HG03469 (cell line): Measurements from ENCODE around the gene CDH22.

ENCODE experiments used
- ATAC-seq: cut with Tn5 transposase; IDR thresholded peaks from one replicate; pipeline ENCODE4 v1.9.1; 2021; ENCODE audit warnings: mild to moderate bottlenecking, moderate library complexity, moderate number of reproducible peaks; ENCODE audit not compliant: unreplicated experiment

The CDH22 gene

GRCh38 chr20:46270977-46271744 is 37.1 kb downstream of the CDH22 start:
- ATAC-seq, result no peak

- no peak for ATAC-seq
Observed at GRCh38 chr20:46269372-46269771, 38.9 kb downstream of the CDH22 start.

- ATAC-seq, result no peak
Observed at GRCh38 chr20:46268662-46269061, 39.6 kb downstream of the CDH22 start.

- no peak for ATAC-seq
Observed at GRCh38 chr20:46268131-46268614, 40.1 kb downstream of the CDH22 start.

DNA sequence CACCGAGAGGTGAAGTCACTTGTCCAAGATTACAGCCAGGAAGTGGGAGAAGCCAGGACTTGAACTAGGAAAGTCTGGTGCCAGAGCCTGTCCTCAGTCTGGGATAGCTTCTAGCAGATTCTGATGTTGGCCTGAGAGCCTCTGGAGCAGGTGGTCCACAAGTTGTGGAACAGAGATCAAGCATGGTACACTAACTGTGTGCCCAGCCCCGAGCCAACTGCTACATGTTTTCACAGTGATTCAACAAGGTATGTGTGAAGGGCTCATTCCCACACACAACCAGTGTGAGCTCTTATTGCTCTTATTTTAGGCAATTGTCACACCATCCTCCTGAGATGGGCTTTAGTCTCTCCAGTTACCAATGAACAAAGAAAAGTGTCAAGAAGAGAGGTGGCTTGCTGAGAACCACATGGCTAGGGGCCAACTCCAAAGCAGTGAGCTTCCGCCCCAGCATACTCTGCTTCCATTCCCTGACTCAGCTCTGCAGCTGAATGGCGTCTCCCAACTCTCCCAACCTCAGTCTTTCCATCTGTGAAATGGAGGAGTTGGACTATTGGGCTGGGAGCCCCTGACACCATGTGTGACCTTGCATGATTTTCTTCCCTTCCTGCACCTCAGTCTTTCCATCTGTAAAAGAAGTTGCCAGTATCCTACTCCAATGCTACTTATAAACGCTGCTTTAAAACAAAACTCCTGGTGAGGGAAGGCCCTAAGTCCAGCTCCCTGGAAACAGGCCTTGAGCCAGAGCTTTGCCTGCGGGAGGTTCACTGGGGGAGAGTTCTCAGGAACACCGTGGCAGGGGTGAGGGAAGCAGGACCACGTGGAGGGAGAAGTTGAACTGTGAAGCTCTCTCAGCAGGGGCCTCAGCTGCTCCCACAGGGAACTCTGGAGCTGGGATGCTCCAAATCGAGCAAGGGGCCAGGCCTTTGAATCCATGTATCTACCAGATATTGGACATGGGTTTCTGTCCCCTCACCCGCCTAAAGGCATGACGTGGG is 40.9 kb downstream of the CDH22 start:
- ATAC-seq, result no peak

DNA sequence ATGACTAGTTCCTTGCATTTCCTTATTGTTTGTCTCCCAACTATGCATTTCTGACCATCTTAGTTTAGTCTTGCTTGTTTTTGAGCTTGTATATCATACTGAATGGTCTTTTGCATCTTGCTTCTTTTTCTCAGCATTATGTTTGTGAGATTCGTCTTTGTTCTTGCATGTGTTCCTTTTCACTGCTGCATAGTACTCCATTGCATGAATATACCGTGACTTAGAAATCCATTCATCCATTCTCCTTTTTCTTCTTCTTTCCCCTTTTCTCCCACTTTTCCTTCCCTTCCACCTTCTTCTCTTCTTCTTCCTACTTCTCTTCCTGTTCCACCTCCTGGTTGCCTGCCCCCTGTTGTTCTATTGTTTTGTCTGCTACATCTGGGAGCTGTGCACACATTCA is 42.8 kb downstream of the CDH22 start:
- ATAC-seq, result no peak

- no peak for ATAC-seq
Observed at GRCh38 chr20:46264391-46265266, 43.7 kb downstream of the CDH22 start.

DNA sequence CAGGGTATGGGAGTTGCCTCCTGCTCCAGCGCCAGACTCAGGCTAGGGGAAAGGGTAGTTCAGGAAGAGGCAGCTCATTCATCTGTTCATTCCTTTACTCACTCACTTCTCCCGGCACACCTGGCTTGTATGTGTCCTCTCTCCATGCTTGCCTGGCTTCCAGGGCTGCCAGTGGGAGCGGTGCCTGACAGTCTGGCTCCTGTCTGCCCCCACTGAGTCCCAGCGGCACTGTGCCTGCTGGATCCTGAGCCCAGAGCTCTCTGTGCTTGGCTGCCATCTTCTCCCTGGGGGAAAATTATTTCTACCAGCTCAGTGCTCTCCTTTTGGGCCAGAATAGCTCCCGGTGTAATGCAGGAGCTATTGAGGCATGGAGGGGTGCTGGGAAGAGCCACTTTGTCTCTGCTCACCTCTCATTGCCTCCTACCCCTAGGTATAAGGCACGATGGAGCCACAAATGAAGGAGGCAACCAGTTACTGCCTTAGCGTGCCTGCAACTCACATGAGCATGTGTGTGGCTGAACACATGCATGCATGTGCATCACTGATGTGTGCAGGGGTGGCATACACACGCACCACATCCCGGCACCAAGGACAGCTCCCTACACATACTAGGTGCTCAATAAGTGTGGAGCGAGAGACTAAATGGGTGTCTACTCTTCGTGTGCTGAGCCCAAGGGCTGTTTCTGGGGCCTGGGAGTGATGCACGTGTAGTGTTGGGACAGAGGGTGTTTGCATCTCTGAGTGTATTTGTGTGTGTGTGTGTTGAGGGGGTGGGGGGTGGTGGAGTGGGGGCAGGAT is 46.6 kb downstream of the CDH22 start:
- no peak for ATAC-seq

- ATAC-seq, result no peak
Observed at GRCh38 chr20:46260936-46261454, 47.3 kb downstream of the CDH22 start.

DNA sequence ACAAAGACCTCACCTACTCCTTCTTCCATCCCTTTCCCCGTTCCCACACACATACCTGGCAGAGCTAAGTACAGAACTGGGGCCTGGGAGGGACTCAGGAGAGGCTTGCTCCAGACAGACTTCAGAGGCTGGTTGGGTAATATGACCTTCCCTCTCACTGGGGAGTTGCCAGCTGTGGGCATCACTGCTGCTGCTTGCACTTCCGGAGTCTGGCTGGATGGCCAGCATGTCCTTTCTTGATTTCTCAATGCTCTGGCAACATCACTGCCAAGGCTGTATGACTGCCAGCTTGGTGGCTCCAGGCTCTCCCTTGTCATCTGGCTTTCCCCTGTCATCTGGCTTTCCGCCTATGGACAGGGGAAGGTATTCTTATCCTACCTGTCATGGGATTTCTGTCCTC is 47.8 kb downstream of the CDH22 start:
- ATAC-seq, result no peak

DNA sequence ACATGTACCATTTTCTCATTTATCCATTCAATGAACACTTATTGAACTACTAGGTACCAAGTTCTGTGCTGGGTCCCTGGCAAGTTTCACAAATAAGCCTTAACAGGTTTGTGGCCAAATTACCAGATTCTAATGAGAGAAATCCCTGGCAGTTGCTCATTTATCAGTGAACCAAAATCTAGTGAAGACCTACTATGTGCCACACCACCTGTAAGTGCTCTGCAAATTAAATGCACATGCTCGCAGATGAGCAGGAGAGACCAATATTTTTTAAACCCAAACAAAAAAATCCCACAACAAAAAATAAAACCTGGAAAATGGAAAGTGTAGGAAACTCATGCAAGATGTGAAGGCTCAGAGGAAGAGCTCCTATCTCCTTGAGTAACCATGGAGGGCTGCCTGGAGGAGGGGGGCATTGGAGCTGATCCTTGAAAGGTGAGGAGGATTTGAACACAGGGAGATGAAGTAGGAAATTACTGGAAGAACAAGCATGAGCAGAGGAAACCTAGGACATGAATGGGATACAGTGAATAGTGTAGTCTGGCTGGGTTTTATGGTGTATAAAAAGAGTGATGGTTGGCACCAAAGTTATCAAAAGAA is 48.9 kb downstream of the CDH22 start:
- no peak for ATAC-seq

GRCh38 chr20:46257887-46258286 is 50.4 kb downstream of the CDH22 start:
- no peak for ATAC-seq

GRCh38 chr20:46256293-46256692 is 52.0 kb downstream of the CDH22 start:
- no peak for ATAC-seq

DNA sequence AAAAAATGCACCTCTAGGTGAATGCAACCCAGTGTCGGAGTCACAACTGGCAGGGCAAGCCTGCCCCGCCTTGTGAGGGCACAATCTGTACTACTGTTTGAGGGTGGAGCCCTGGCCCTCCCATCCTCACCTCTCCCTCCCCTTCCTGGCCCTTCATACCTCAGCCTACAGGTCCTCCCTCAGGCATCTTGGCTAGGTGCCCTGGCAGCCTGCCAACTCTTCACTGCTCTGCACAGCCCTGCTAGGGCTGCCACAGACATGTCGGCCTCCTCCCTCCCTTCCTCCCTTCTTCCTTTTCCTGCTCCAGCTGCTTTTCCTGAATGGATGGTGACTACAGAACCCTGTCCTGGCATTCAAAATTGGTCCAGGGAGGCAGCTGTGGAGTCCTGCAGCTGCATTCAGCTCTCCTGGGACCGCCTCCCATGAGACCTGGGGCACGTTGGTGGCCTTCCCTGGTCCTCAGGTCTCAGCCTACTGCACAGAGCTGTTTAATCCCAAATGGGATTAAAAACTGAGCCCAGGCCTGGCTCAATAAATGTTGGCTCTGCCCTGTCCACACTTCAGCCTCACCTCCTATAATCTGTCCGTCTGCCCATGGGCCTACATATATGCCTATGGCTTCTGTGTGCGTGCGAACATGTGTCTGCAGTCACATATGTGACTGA is 52.7 kb downstream of the CDH22 start:
- no peak for ATAC-seq

DNA sequence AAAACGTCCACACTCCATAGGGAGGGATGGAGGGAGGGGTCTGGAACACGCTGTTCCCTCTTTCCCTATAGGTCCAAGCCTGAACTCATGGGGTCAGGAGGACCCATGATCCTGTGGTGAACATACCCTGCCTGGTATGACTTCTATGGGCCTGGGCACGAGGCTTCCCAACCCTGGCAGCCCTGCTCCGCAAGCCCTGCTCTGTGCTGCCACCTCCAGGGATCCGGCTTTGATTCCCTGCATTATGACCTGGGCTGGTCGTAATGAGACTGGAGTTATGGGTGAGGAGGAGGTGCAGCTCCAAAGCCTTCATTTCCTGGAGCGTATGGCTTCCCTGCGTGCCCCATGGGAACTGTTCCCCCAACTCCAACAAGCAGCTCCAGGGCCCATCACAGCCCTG is 54.9 kb downstream of the CDH22 start:
- no peak for ATAC-seq

GRCh38 chr20:46252352-46253091 is 55.8 kb downstream of the CDH22 start:
- ATAC-seq, result no peak

DNA sequence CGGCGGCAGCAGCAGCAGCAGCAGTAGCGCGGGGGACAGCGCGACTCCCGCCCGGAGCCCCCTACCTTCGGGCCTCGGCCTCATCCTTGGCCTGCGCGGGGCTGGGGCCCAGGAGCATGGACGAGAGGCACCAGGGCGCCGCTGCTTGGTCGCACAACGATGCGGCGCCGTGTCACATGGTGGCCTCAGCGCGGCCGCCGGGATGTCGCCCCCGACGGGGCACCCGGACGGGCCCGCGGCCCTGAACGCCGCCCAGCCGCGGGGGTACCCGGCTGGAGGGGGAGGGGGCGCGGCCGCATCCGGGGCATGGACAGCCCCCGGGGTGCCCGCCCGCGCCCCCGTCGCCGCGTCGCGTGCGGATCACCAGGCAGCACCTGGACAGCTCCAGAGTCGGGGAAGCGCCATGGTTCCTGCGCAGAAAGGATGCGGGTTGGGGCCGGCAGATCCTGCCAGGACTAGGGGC is 57.1 kb downstream of the CDH22 start:
- ATAC-seq, result no peak

- no peak for ATAC-seq
Observed at GRCh38 chr20:46250772-46251171, 57.5 kb downstream of the CDH22 start.
